Subcutaneous abdominal adipose tissue (tissue), 5 donors: ENCODE measurements around the gene STOML3.

Experiments
- H3K27ac ChIP-seq: one replicate; pipeline ENCODE4 v1.7.0; 2013; ENCODE audit warnings: low read depth, mild to moderate bottlenecking, inconsistent platforms, low read length, moderate library complexity
- H3K27me3 ChIP-seq, 5 donors: one replicate each; pipeline ENCODE4 v1.7.0; 2013; ENCODE audit warnings: low read length in 5 of 5, inconsistent platforms in 1 of 5; ENCODE audit not compliant: control insufficient read depth in 5 of 5, insufficient read depth in 4 of 5
- H3K36me3 ChIP-seq, 5 donors: one replicate each; pipeline ENCODE4 v1.7.0; 2013; ENCODE audit warnings: low read length in 5 of 5; ENCODE audit not compliant: control insufficient read depth in 5 of 5, insufficient read depth in 5 of 5
- H3K4me1 ChIP-seq, 5 donors: one replicate each; pipeline ENCODE4 v1.7.0; 2013; ENCODE audit warnings: low read length in 5 of 5, mild to moderate bottlenecking in 3 of 5, moderate library complexity in 1 of 5; ENCODE audit not compliant: control insufficient read depth in 5 of 5, insufficient read depth in 5 of 5
- H3K4me3 ChIP-seq, 5 donors: one replicate each; pipeline ENCODE4 v1.7.0; 2013; ENCODE audit warnings: low read length in 5 of 5, low read depth in 1 of 5
- H3K9ac ChIP-seq, 5 donors: one replicate each; pipeline ENCODE4 v1.7.0; 2013; ENCODE audit warnings: low read length in 5 of 5, mild to moderate bottlenecking in 4 of 5, moderate library complexity in 3 of 5
- H3K9me3 ChIP-seq, 5 donors: one replicate each; pipeline ENCODE4 v1.7.0; 2013; ENCODE audit warnings: low read length in 5 of 5; ENCODE audit not compliant: control insufficient read depth in 5 of 5
- donor health status: healthy.
- donor health status: healthy.
- donor health status: healthy.
- donor health status: healthy.
- donor health status: healthy.

STOML3 gene

DNA sequence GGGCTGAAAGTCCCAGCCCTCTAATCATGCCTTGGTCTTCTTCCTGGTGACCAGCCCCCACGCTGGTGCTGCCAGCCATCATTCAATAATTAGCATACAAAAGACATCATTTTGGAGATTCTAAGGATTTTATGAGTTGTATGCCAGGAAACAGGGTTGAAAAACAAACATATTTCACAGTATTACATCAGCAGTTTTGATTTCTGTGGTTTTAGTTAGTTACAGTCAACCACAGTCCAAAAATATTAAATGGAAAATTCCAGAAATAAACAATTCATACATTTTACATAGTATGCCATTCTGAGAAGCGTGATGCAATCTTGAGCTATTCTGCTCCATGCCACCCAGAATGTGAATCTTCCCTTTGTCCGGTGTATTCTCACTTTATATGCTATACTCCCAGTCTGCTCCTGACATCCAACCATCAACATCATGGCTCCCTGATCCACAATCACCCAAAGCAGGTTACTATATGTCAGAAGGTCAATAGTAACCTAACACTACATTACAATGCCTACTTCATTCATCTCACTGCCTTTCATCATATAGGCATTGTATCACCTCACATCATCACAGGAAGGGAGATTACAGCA is 49.2 kb downstream of the STOML3 start:
- H3K9me3 ChIP-seq = no peaks in the 10 kb centered on the region
- peaks cover 0 to 5% (median 0%) of the 10 kb centered on the region in 5 donors for H3K27me3 ChIP-seq
- H3K27ac ChIP-seq = no peak overlapping the region
- H3K36me3 ChIP-seq = no peaks in the 10 kb centered on the region
- no peaks in the 10 kb centered on the region for H3K4me1 ChIP-seq
- no peak overlapping the region for H3K4me3 ChIP-seq
- no peak overlapping the region for H3K9ac ChIP-seq

DNA sequence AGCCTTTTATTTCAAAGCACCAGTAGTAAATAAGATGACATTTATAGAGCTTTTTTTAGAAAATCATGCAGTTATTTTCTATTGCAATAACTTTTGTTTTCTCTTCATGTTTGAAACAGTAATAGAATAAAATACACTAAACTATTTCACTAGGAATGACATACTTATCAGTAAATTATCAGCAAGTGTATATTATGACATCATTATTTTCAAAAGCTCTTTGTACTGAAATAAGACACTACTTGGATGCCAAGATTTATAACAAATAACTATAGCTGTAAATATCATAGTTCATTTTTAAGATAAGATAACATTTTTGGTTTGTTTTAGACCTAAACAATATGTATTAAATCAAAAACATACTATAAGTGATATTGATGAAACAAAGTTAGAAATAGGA is 56.8 kb downstream of the STOML3 start:
- Histone ChIP-seq H3K9me3 (no peaks in the 10 kb centered on the region), H3K27ac (no peak overlapping the region), H3K4me3 (no peak overlapping the region), H3K4me1 (no peaks in the 10 kb centered on the region), H3K27me3 (peaks cover 0 to 5% (median 0%) of the 10 kb centered on the region in 5 donors), H3K9ac (no peak overlapping the region), H3K36me3 (no peaks in the 10 kb centered on the region)

DNA sequence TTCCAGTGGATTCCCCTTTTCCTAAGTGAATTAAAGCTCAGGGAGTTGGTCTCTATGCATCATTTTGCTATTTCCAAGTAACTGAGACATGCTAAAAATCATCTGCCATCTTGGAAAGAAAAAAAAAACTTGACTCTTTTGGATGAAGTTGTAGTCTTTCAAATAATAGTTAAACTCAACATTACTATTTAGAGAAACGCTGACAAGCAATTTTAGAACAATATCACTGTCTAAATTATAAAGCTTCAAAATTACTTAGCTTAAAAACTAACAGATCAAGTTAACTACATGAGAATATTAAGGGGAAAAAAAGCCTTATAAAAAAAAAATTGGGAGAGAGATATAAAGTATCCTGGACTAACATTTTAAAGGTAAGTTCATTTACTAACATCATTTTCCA is 68.5 kb downstream of the STOML3 start:
- H3K4me1 ChIP-seq = no peaks in the 10 kb centered on the region
- H3K9me3 ChIP-seq = no peaks in the 10 kb centered on the region
- H3K9ac ChIP-seq = no peak overlapping the region
- no peak overlapping the region for H3K4me3 ChIP-seq
- peaks cover 0 to 13% (median 4%) of the 10 kb centered on the region in 5 donors for H3K27me3 ChIP-seq
- H3K36me3 ChIP-seq = no peaks in the 10 kb centered on the region
- no peak overlapping the region for H3K27ac ChIP-seq

DNA sequence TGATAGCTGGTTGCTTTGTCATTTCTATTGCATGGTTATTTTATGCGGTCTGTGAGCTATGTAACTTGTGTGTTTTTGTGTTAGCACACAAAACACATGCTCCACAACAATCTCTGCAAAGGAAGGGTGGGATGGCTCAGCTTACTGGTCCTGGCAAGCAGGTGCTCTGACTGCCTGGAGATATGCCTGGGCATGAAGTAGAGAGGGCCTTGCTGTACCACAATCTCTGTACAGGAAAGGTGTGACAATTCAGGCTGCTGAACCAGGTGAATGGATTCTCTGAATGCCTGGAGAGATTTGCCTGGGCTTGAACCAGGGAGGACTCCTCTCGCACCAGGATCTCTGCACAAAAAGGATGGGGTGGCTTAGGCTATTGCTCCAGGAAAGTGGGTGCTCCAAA is 69.5 kb downstream of the STOML3 start:
- Histone ChIP-seq H3K9ac (no peak overlapping the region), H3K4me3 (no peak overlapping the region), H3K36me3 (no peaks in the 10 kb centered on the region), H3K9me3 (no peaks in the 10 kb centered on the region), H3K27me3 (peaks cover 0 to 13% (median 4%) of the 10 kb centered on the region in 5 donors), H3K4me1 (no peaks in the 10 kb centered on the region), H3K27ac (no peak overlapping the region)
